ENCODE results near the gene TNK1.

The TNK1 gene

GRCh38 chr17:7407082-7407481, 26.2 kb downstream of the TNK1 start:
- in situ Hi-C loops (cut with MboI; ENCODE audit: low pct_unique_long_range_greater_than_20kb, low sequenced_read_pairs, unreplicated experiment) = no loop called here
- no peak for TF ChIP-seq CTCF (IDR thresholded peaks at IDR 0.05; ENCODE audit: extremely low read depth, insufficient read depth, missing control alignments)

DNA sequence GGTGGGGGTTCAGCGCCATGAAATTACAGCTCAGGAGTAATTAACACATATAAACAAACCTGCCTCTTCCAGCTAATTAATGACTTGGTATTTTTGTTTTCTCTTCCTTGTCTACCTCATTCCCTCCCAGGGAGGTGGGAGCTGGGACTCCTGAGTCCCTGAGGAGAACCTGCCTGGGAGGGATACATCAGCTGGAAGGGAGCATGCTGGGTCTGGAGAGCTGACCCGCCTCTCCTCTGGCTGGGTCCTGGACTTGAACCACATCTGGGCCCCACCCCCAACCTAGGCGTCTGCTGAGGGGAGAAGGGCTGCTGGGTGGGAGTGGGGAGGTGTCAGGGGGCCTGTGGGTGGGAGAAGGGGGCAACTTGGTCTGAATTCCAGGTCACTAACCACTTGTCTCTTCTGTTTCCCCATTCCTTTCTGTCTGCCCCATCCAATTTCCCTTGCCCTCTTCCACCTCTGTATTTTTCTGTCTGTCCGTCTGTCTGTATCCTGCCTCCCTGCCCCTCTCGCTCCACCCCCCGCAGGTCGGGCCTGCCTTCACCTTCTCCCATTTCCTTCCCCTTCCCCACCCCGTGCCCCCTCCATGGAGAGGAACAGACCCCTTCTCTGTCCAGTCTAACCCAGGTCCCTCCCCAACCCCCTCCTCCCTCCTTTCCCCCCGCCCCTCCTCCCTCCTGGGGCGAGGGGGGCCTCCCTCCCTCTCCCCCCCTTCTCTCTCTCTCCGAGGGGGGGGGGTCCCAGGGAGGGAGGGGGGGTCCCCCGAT, 26.8 kb downstream of the TNK1 start, which contains the start of gene NLGN2:
Gene NLGN2, plus strand, starts transcription at position 361 of the 767 bp plus-strand sequence. CDS start 411 bp downstream, outside the sequence.
- DNase-seq (ENCODE audit: low spot score) = no peak
- in situ Hi-C loops (cut with MboI; ENCODE audit: low pct_unique_long_range_greater_than_20kb, low sequenced_read_pairs, unreplicated experiment) = no loop called here
- TF ChIP-seq CTCF (IDR thresholded peaks at IDR 0.05; ENCODE audit: extremely low read depth, insufficient read depth, missing control alignments) = no peak

More at GRCh38 chr17:7407082-7407481, 26.2 kb downstream of the TNK1 start:
- no peak for DNase-seq (ENCODE audit: low spot score)

- in situ Hi-C loops (cut with MboI; ENCODE audit: low pct_unique_long_range_greater_than_20kb, low sequenced_read_pairs, unreplicated experiment) = no loop called here
- no peak for TF ChIP-seq CTCF (IDR thresholded peaks at IDR 0.05; ENCODE audit: extremely low read depth, insufficient read depth, missing control alignments)
- DNase-seq (ENCODE audit: low spot score) = no peak
Observed at GRCh38 chr17:7408252-7408727, 27.4 kb downstream of the TNK1 start.

DNA sequence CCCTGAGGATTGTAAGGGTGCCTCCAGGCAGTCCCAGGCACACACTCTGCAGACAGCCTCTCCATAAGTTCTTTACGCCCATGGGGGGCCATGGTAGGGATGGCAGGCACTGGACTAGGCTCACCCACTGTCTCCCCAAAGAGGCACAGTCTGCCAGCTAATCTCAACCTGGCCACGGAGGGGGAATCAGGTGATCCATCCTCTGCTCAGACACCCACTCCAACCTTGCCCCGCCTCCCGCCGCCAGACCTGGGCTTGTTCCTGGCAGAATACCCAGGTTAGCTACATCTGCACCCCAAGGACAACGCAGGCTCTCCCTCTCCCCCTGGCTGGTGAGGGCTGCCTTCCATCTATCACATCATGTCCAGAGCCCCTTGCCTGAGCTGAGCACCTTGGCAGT, 28.0 kb downstream of the TNK1 start:
- TF ChIP-seq CTCF (IDR thresholded peaks at IDR 0.05; ENCODE audit: extremely low read depth, insufficient read depth, missing control alignments) = no peak
- in situ Hi-C loops (cut with MboI; ENCODE audit: low pct_unique_long_range_greater_than_20kb, low sequenced_read_pairs, unreplicated experiment) = no loop called here
- no peak for DNase-seq (ENCODE audit: low spot score)

- in situ Hi-C loops (cut with MboI; ENCODE audit: low pct_unique_long_range_greater_than_20kb, low sequenced_read_pairs, unreplicated experiment) = no loop called here
- TF ChIP-seq CTCF (IDR thresholded peaks at IDR 0.05; ENCODE audit: extremely low read depth, insufficient read depth, missing control alignments) = no peak
- no peak for DNase-seq (ENCODE audit: low spot score)
Observed at GRCh38 chr17:7409716-7410115, 28.8 kb downstream of the TNK1 start.

- no peak for DNase-seq (ENCODE audit: low spot score)
- no peak for TF ChIP-seq CTCF (IDR thresholded peaks at IDR 0.05; ENCODE audit: extremely low read depth, insufficient read depth, missing control alignments)
- in situ Hi-C loops (cut with MboI; ENCODE audit: low pct_unique_long_range_greater_than_20kb, low sequenced_read_pairs, unreplicated experiment) = no loop called here
Observed at GRCh38 chr17:7410634-7411426, 29.9 kb downstream of the TNK1 start.
